GM23338 (cell line): ENCODE data around the gene CST11. TPM values are rescaled to one million over a fixed set of nuclear protein-coding genes. Genes with fewer than 3 reads are reported as not detected.

ENCODE experiments used
- ATAC-seq: fragments of 200-7000 bp; cut with Tn5 transposase; 3 replicates; pipeline ENCODE4 v1.9.1; 2020
- DNase-seq: peaks from one replicate; pipeline ENCODE4 v3.0.0-alpha.2; 2015; ENCODE audit warnings: low spot score
- H2AFZ ChIP-seq: fragments of 200-600 bp; sonication (generic); 2 replicates; pipeline ENCODE4 v1.8.0; 2016; ENCODE audit warnings: antibody characterized with exemption, mild to moderate bottlenecking, moderate library complexity
- H3F3A ChIP-seq: fragments of 200-600 bp; sonication (generic); replicated peaks from 2 replicates; pipeline ENCODE4 v1.8.0; 2017; ENCODE audit warnings: antibody characterized with exemption, mixed run types, low read depth
- H3K27ac ChIP-seq: fragments of 200-600 bp; sonication (generic); 2 replicates; pipeline ENCODE4 v1.6.1; 2016; ENCODE audit warnings: low read depth
- H3K27me3 ChIP-seq: fragments of 200-600 bp; sonication (generic); 2 replicates; pipeline ENCODE4 v1.8.0; 2016; ENCODE audit warnings: mild to moderate bottlenecking, mixed run types, moderate library complexity; ENCODE audit not compliant: insufficient read depth
- H3K36me3 ChIP-seq: fragments of 200-600 bp; sonication (generic); 2 replicates; pipeline ENCODE4 v1.8.0; 2016; ENCODE audit warnings: mild to moderate bottlenecking; ENCODE audit not compliant: insufficient read depth
- H3K4me1 ChIP-seq: fragments of 200-600 bp; sonication (generic); 2 replicates; pipeline ENCODE4 v1.8.0; 2016; ENCODE audit warnings: mild to moderate bottlenecking, moderate library complexity; ENCODE audit not compliant: insufficient read depth
- H3K4me2 ChIP-seq: fragments of 200-600 bp; sonication (generic); 2 replicates; pipeline ENCODE4 v1.7.1; 2017; ENCODE audit warnings: mixed run types
- H3K4me3 ChIP-seq: fragments of 200-600 bp; sonication (generic); 2 replicates; pipeline ENCODE4 v1.6.1; 2016; ENCODE audit warnings: mixed run types
- H3K79me2 ChIP-seq: fragments of 200-600 bp; sonication (generic); replicated peaks from 2 replicates; pipeline ENCODE4 v1.8.0; 2017; ENCODE audit warnings: mild to moderate bottlenecking; ENCODE audit not compliant: insufficient read depth
- H3K9me2 ChIP-seq: fragments of 200-600 bp; sonication (generic); 2 replicates; pipeline ENCODE4 v1.8.0; 2017; ENCODE audit not compliant: insufficient read depth
- H4K20me1 ChIP-seq: fragments of 200-600 bp; sonication (generic); replicated peaks from 2 replicates; pipeline ENCODE4 v1.8.0; 2017; ENCODE audit warnings: mild to moderate bottlenecking; ENCODE audit not compliant: insufficient read depth
- H3K27ac Mint-ChIP-seq: 2 replicates; pipeline ENCODE4 v1.8.0; 2020; ENCODE audit warnings: inconsistent platforms, mild to moderate bottlenecking, moderate library complexity, mixed read lengths
- H3K27me3 Mint-ChIP-seq: 3 replicates; pipeline ENCODE4 v1.8.0; 2022; ENCODE audit warnings: low read depth, mild to moderate bottlenecking, moderate library complexity, mixed read lengths, inconsistent platforms; ENCODE audit not compliant: insufficient read depth, poor library complexity
- H3K36me3 Mint-ChIP-seq: 3 replicates; pipeline ENCODE4 v1.8.0; 2021; ENCODE audit warnings: low read depth, mild to moderate bottlenecking, inconsistent platforms, moderate library complexity, mixed read lengths
- H3K4me1 Mint-ChIP-seq: 3 replicates; pipeline ENCODE4 v1.8.0; 2020; ENCODE audit warnings: mild to moderate bottlenecking, inconsistent platforms, mixed read lengths
- H3K4me3 Mint-ChIP-seq: 3 replicates; pipeline ENCODE4 v1.8.0; 2021; ENCODE audit warnings: moderate library complexity, mild to moderate bottlenecking, inconsistent platforms, mixed read lengths
- H3K9me3 Mint-ChIP-seq: 3 replicates; pipeline ENCODE4 v1.8.0; 2020; ENCODE audit warnings: moderate library complexity, mild to moderate bottlenecking, inconsistent platforms, mixed read lengths
- CREB1 ChIP-seq: fragments of 250-450 bp; sonication (Bioruptor Pico); IDR thresholded peaks from 2 replicates; pipeline ENCODE4 v1.5.0; 2020; ENCODE audit warnings: low read depth, mild to moderate bottlenecking, moderate library complexity
- CTCF ChIP-seq, 2 experiments: fragments of 200-600 bp in 1 of 2; sonication (generic) in 1 of 2; conservative IDR thresholded peaks; 2 replicates each; pipeline versions ENCODE4 v1.5.1 to v1.6.1; 2016 to 2017; ENCODE audit warnings: antibody characterized with exemption in 2 of 2, low read depth in 2 of 2, mild to moderate bottlenecking in 2 of 2, moderate library complexity in 1 of 2
- EZH2phosphoT487 ChIP-seq: fragments of 200-600 bp; sonication (generic); IDR thresholded peaks from one replicate; pipeline ENCODE4 v1.8.1; 2018; ENCODE audit warnings: antibody characterized with exemption; ENCODE audit not compliant: unreplicated experiment
- JUNB ChIP-seq: IDR thresholded peaks from one replicate; pipeline ENCODE4 v1.6.1; 2016; ENCODE audit warnings: antibody characterized with exemption; ENCODE audit not compliant: unreplicated experiment
- NANOG ChIP-seq: IDR thresholded peaks from 2 replicates; pipeline ENCODE4 v1.6.1; 2016; ENCODE audit warnings: antibody characterized with exemption, borderline replicate concordance
- POLR2AphosphoS5 ChIP-seq: IDR thresholded peaks from 2 replicates; pipeline ENCODE4 v1.6.1; 2016; ENCODE audit warnings: antibody characterized with exemption, low read depth
- REST ChIP-seq: IDR thresholded peaks from one replicate; pipeline ENCODE4 v1.6.1; 2018; ENCODE audit warnings: antibody characterized with exemption; ENCODE audit not compliant: unreplicated experiment
- STAT1 ChIP-seq: IDR thresholded peaks from one replicate; pipeline ENCODE4 v1.6.1; 2016; ENCODE audit warnings: antibody characterized with exemption; ENCODE audit not compliant: unreplicated experiment
- ZNF114 ChIP-seq: fragments of 250-450 bp; sonication (Bioruptor Pico); IDR thresholded peaks from 2 replicates; pipeline ENCODE4 v1.5.0; 2020; ENCODE audit warnings: mild to moderate bottlenecking, moderate library complexity
- ZNF462 ChIP-seq: fragments of 250-450 bp; sonication (Bioruptor Pico); IDR thresholded peaks from 2 replicates; pipeline ENCODE4 v1.5.0; 2020; ENCODE audit warnings: mild to moderate bottlenecking, moderate library complexity
- polyA plus RNA-seq: library from polyadenylated mRNA; unstranded; fragments of >200 nt; fragmentation: Nextera tagmentation; extraction: Ambion mirVana; gene quantifications from 2 replicates; pipeline ENCODE4 v1.2.1, GENCODE V29; 2016
- total RNA-seq: library from RNA; depleted of rRNA; stranded (reverse); fragments of >200 nt; shearing (Covaris generic); gene quantifications from 2 replicates; pipeline ENCODE4 v1.2.3, GENCODE V29; 2014

CST11 gene
- total and polyA plus RNA-seq, 2 experiments from 2014 or later: not detected

- H4K20me1 ChIP-seq: no peaks in the 10 kb centered on the region
- peaks cover 7% of the 10 kb centered on the region for H3K27me3 Mint-ChIP-seq
- no peaks in the 10 kb centered on the region for H3K27me3 ChIP-seq
- H3K4me2 ChIP-seq: no peak overlapping the region
- H3K27ac Mint-ChIP-seq: no peak overlapping the region
- H3K9me3 Mint-ChIP-seq: no peaks in the 10 kb centered on the region
- H3K4me1 Mint-ChIP-seq: peaks cover 4% of the 10 kb centered on the region; the same call in 1 of the 3 replicates
- no peak overlapping the region for H3K4me3 ChIP-seq
- no peak for TF ChIP-seq STAT1
- peak; percentile 90 to 98 for TF ChIP-seq CTCF (conservative IDR thresholded peaks at IDR 0.05; ENCODE audit: low read depth in 2 of 2)
- H3K9me2 ChIP-seq: no peaks in the 10 kb centered on the region
- H3K36me3 Mint-ChIP-seq: no peaks in the 10 kb centered on the region
- no peaks in the 10 kb centered on the region for H3K4me1 ChIP-seq
- H3K36me3 ChIP-seq: no peaks in the 10 kb centered on the region
- peak; percentile 95 for DNase-seq
- H3K4me3 Mint-ChIP-seq: no peak overlapping the region
- no peaks in the 10 kb centered on the region for H3K79me2 ChIP-seq
- no peaks in the 10 kb centered on the region for H3F3A ChIP-seq
- H3K27ac ChIP-seq: no peak overlapping the region
- no peak overlapping the region for H2AFZ ChIP-seq
- ATAC-seq: peak; percentile 95
Measured at GRCh38 chr20:23441850-23442313, 10.8 kb downstream of the CST11 start.

- H3K36me3 ChIP-seq: no peaks in the 10 kb centered on the region
- H3K27me3 Mint-ChIP-seq: peaks cover 7% of the 10 kb centered on the region
- TF ChIP-seq NANOG: no peak
- TF ChIP-seq ZNF114 (CRISPR knock-in tag): no peak
- TF ChIP-seq ZNF462 (CRISPR knock-in tag): no peak
- no peak for TF ChIP-seq POLR2AphosphoS5
- no peak for TF ChIP-seq CREB1 (CRISPR knock-in tag)
- TF ChIP-seq REST: no peak
- no peak for TF ChIP-seq EZH2phosphoT487
- TF ChIP-seq JUNB: no peak
Measured at GRCh38 chr20:23440004-23440403, 12.7 kb downstream of the CST11 start.

More at GRCh38 chr20:23440004-23440403, 12.7 kb downstream of the CST11 start:
- Mint-ChIP-seq H3K36me3 (no peaks in the 10 kb centered on the region), H3K27ac (no peak overlapping the region), H3K9me3 (no peaks in the 10 kb centered on the region), H3K4me3 (no peak overlapping the region), H3K4me1 (no peaks in the 10 kb centered on the region)
- Histone ChIP-seq H3K27ac (no peak overlapping the region), H2AFZ (no peak overlapping the region), H3K4me3 (no peak overlapping the region), H3F3A (no peaks in the 10 kb centered on the region), H4K20me1 (no peaks in the 10 kb centered on the region), H3K4me2 (no peak overlapping the region), H3K9me2 (no peaks in the 10 kb centered on the region), H3K27me3 (no peaks in the 10 kb centered on the region), H3K79me2 (no peaks in the 10 kb centered on the region), H3K4me1 (no peaks in the 10 kb centered on the region)
- ATAC-seq (no peak), DNase-seq (no peak)
